Ectodermal cell (in vitro differentiated cells): Measurements from ENCODE around the gene MMP19.

ENCODE experiments used
- H3K27ac ChIP-seq: 2 replicates; pipeline ENCODE4 v1.7.0; 2013; ENCODE audit warnings: mild to moderate bottlenecking, low read depth, low read length; ENCODE audit not compliant: insufficient read depth, poor library complexity, severe bottlenecking
- H3K27me3 ChIP-seq: 2 replicates; pipeline ENCODE4 v1.7.0; 2013; ENCODE audit warnings: mild to moderate bottlenecking, low read length; ENCODE audit not compliant: insufficient read depth, control insufficient read depth, poor library complexity, severe bottlenecking
- H3K36me3 ChIP-seq: one replicate; pipeline ENCODE4 v1.7.0; 2013; ENCODE audit warnings: low read length; ENCODE audit not compliant: control insufficient read depth, insufficient read depth
- H3K4me1 ChIP-seq: one replicate; pipeline ENCODE4 v1.7.0; 2013; ENCODE audit warnings: low read length; ENCODE audit not compliant: control insufficient read depth, insufficient read depth
- H3K4me3 ChIP-seq: 2 replicates; pipeline ENCODE4 v1.7.0; 2013; ENCODE audit warnings: low read depth, low read length, control low read depth; ENCODE audit not compliant: insufficient read depth
- H3K9me3 ChIP-seq: 2 replicates; pipeline ENCODE4 v1.7.0; 2013; ENCODE audit warnings: mild to moderate bottlenecking, low read length, moderate library complexity; ENCODE audit not compliant: control insufficient read depth
- WGBS, 2 experiments: methylation state at CpG; one replicate each; pipeline ENCODE4 v1.1.7; 2013; ENCODE audit warnings: missing lambda C conversion rate in 2 of 2; 5-methylcytosine and 5-hydroxymethylcytosine counted together

Gene MMP19

GRCh38 chr12:55788546-55788945 is 54.2 kb downstream of the MMP19 start:
- H3K4me1 ChIP-seq: no peaks in the 10 kb centered on the region
- H3K27me3 ChIP-seq: no peaks in the 10 kb centered on the region
- WGBS, 2 experiments: 93 to 96% methylated on average over 7 of the region's 7 CpGs
- H3K36me3 ChIP-seq: peaks cover 40% of the 10 kb centered on the region
- no peak overlapping the region for H3K27ac ChIP-seq
- no peak overlapping the region for H3K4me3 ChIP-seq
- H3K9me3 ChIP-seq: no peaks in the 10 kb centered on the region
